Spleen (tissue), 7 donors: ENCODE results near the gene MYOF.

ENCODE experiments used
- CTCF ChIP-seq, 11 experiments: fragments of 200-600 bp in 7 of 11; fragments of 450-650 bp in 4 of 11; sonication (generic) in 4 of 11; IDR thresholded peaks in 8 of 11; conservative IDR thresholded peaks in 3 of 11; 1 replicate in 7 of 11; 2 replicates in 4 of 11; pipeline versions ENCODE4 v1.4.0 to v1.8.0; 2016 to 2021; ENCODE audit warnings: antibody characterized with exemption in 11 of 11, inconsistent platforms in 4 of 11, mild to moderate bottlenecking in 1 of 11
- POLR2A ChIP-seq, 3 donors: fragments of 450-650 bp; IDR thresholded peaks; one replicate each; pipeline ENCODE4 v1.5.1; 2017; ENCODE audit warnings: antibody characterized with exemption in 3 of 3, mild to moderate bottlenecking in 1 of 3
- POLR2AphosphoS5 ChIP-seq, 3 donors: sonication (generic); formaldehyde crosslinking; IDR thresholded peaks; one replicate each; pipeline ENCODE4 v1.5.1; 2017; ENCODE audit warnings: antibody characterized with exemption in 3 of 3
- donor health status: DM: no; HTN: no; CAD: no; lungs with moderate emphysema.
- donor health status: DM: no; HTN: no; CAD: no.
- donor health status: DM: no; HTN: no; CAD: no.

- TF ChIP-seq CTCF (IDR thresholded peaks at IDR 0.05 in 8 of 11, conservative IDR thresholded peaks at IDR 0.05 in 3 of 11) (no peak), POLR2A (IDR thresholded peaks at IDR 0.05) (no peak), POLR2AphosphoS5 (IDR thresholded peaks at IDR 0.05) (no peak)
Measured at GRCh38 chr10:93437946-93438612, 44.1 kb downstream of the MYOF start.
